ENCODE results near the gene SMIM27.
A peak's percentile ranks its signal among the peaks of the same experiment; 100 is the strongest.

SMIM27 gene

DNA sequence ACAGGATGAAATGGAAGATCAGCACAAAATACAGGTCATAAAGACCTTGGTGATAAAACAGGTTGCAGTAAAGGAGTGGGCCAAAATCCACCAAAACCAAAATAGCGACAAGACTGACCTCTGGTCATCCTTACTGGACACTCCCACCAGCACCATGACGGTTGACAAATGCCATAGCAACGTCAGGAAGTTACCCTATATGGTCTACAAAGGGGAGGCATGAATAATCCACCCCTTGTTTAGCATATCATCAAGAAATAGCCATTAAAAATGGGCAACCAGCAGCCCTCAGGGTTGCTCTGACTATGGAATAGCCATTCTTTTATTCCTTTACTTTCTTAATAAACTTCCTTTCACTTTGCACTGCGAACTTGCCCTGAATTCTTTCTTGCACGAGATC lies 26.8 kb downstream of the SMIM27 start:
- POLR2A ChIA-PET = no interaction called here
- TF ChIP-seq, protein P1, sequence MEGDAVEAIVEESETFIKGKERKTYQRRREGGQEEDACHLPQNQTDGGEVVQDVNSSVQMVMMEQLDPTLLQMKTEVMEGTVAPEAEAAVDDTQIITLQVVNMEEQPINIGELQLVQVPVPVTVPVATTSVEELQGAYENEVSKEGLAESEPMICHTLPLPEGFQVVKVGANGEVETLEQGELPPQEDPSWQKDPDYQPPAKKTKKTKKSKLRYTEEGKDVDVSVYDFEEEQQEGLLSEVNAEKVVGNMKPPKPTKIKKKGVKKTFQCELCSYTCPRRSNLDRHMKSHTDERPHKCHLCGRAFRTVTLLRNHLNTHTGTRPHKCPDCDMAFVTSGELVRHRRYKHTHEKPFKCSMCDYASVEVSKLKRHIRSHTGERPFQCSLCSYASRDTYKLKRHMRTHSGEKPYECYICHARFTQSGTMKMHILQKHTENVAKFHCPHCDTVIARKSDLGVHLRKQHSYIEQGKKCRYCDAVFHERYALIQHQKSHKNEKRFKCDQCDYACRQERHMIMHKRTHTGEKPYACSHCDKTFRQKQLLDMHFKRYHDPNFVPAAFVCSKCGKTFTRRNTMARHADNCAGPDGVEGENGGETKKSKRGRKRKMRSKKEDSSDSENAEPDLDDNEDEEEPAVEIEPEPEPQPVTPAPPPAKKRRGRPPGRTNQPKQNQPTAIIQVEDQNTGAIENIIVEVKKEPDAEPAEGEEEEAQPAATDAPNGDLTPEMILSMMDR (IDR thresholded peaks at IDR 0.05; ENCODE audit: control extremely low read depth, extremely low read depth, low read depth, missing control alignments) = no peak
- CTCF ChIA-PET = interaction anchor here (0.7 to 20.3 kb wide), 31 partner anchors 11 to 431 kb away, joined by 3 to 872 read pairs (median 5); partner anchors contain the start of genes ACO1, SMIM27 and TOPORS
- DNase-seq (ENCODE audit: extremely low spot score) = no peak

DNA sequence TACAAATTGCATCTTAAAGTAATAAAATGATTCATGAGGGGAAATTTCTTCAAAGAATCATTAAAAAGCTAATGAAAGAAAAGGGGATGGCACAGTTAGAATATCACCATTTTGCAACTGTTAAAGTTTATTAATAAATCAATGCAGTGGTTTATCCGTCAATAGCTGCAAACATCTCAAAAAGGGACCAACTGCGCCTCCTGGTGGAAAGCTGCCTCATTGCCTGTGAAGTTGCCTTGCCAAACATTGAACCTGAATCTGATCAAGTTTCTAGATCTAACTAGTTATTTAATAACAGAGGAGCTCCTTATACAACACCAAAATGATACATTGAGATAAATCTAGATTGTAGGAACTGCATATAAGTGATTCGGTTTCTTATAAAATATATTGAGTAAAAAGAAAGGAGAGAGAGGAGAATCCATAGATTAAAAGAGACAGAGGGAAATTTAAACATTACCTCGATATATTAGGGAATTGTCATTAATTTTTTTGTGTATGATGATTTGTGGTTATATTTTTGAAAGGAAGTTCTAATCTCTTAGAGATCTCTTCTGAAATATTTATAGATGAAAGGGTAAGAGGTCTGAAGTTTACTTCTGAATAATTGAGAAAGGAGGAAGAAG lies 27.7 kb downstream of the SMIM27 start:
- ChIA-PET CTCF (interaction anchor here (0.6 to 20.3 kb wide), 46 partner anchors 10 to 445 kb away, joined by 3 to 872 read pairs (median 4); partner anchors contain the start of genes ACO1, DNAJA1, RIGI and SMIM27), POLR2A (no interaction called here)
- TF ChIP-seq, protein P1 (IDR thresholded peaks at IDR 0.05; ENCODE audit: control extremely low read depth, extremely low read depth, low read depth, missing control alignments) = peak; percentile 94
- peak; percentile 50 for DNase-seq (ENCODE audit: extremely low spot score)

DNA sequence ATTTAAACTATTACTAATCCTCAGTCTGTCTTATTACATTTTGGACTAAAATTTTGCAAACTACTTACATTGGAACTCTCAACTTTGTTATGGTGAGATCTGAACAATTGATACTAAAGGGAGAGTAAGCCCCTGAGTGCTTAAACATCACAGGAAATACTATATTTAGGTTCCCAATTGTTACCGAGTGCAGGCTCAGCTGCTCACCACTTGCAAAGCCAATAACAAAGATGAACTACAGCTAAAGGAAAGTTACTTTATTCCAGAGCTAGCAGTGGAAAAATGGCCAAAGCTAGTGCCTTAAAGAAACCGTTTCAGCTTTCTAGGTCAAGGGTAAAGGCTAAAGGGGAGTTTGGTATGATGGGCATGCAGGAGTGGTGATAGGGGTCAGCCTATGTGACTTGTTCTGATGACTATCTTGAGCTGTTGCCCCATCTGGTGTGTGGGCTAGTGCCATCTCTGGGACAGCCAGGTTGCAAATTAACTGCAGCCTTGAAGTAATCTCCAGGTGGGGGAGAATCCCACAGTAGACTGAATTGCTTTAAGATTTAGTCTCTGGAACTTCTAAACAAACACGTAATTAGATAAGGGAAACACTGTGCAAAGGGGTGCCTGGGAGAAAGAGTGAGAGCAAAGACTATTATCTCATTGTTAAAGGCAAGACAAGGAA lies 28.6 kb downstream of the SMIM27 start:
- POLR2A ChIA-PET = no interaction called here
- CTCF ChIA-PET = interaction anchor here (0.7 to 20.3 kb wide), 35 partner anchors 8 to 646 kb away, joined by 3 to 872 read pairs (median 5); partner anchors contain the start of genes ACO1, NDUFB6, RIGI and SMIM27
- TF ChIP-seq, protein P1 (IDR thresholded peaks at IDR 0.05; ENCODE audit: control extremely low read depth, extremely low read depth, low read depth, missing control alignments) = no peak
- no peak for DNase-seq (ENCODE audit: extremely low spot score)

DNA sequence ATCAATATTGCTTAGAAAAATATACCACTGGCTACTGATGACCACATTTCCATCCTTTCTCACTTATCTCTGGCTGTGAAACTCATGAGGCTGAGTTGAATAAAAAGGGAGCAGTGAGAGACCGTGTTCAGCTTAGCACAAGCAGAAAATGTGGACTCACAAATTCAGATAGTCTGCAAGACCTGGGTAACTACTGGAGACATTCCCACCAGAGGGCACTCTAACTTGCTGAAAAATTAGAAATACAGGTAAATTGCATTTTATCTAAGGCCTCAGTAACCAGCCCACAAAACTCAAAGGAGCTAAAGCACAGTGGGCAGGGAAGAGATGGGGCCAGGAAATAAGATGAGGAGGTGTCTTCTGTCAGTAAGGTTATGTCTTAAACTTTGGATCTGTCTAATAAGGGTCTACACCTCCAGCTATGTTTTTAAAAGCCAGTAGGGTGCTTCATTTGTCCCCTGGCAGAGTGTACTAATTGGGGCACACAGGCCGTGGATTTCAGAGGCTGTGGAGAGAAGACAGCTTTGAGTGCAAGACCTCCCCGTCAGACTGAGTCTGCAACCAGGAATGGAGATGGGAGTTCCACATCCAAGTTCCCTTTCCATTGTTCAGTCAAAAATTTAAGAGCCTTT lies 29.5 kb downstream of the SMIM27 start:
- TF ChIP-seq, protein P1 (IDR thresholded peaks at IDR 0.05; ENCODE audit: control extremely low read depth, extremely low read depth, low read depth, missing control alignments) = peak; percentile 65
- ChIA-PET CTCF (interaction anchor here (0.7 to 20.3 kb wide), 27 partner anchors 9 to 645 kb away, joined by 3 to 872 read pairs (median 4); partner anchors contain the start of genes ACO1, NDUFB6, RIGI and SMIM27), POLR2A (no interaction called here)
- DNase-seq (ENCODE audit: extremely low spot score) = peak; percentile 46

DNA sequence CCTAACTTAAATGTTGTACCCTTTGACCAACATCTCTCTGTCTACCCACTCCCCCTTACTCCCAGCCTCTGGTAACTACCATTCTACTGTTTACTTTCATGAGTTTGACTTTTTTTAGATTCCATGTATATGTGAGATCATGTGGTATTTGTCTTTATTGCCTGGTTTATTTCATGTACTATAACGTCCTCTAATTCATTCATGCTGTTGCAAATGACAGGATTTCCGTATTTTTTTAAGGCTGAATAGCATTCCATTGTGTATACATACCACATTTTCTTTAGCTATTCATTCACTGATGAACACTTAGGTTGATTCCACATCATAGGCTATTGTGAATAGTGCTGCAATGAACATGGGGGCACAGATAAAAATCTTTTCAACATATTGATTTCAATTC lies 32.7 kb downstream of the SMIM27 start:
- no peak for DNase-seq (ENCODE audit: extremely low spot score)
- ChIA-PET POLR2A (no interaction called here), CTCF (interaction anchor here (1.2 to 20.3 kb wide), 4 partner anchors 14 to 387 kb away, joined by 3 to 872 read pairs (median 88); no protein-coding TSS in a partner anchor)
- TF ChIP-seq, protein P1 (IDR thresholded peaks at IDR 0.05; ENCODE audit: control extremely low read depth, extremely low read depth, low read depth, missing control alignments) = no peak

DNA sequence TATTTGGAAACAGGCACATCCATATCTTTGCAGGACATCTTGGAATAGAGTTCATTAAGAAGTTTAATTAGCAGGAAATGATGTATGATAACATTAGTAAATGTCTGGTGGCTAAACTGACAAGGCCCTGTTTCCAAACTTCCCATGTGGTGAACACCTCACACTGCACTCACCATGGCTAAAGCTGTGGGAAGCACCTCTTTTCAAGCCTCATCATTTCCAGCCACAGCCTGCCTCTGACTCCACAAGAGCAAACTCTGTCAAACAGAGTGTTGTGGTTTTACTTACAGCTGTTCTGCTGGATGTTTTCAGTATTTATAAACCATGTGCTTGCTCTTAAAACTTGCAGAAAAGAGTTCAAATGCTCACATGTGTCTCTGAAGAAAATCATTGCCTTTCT lies 35.8 kb downstream of the SMIM27 start:
- POLR2A ChIA-PET = no interaction called here
- no peak for DNase-seq (ENCODE audit: extremely low spot score)
- CTCF ChIA-PET = interaction anchor here (1.0 to 20.3 kb wide), 9 partner anchors 8 to 388 kb away, joined by 3 to 872 read pairs (median 7); partner anchors contain the start of gene ACO1
- TF ChIP-seq, protein P1 (IDR thresholded peaks at IDR 0.05; ENCODE audit: control extremely low read depth, extremely low read depth, low read depth, missing control alignments) = no peak

Data from GM10248 (cell line).